Loucy (cell line): ENCODE measurements around the gene ARRDC2.

Source experiments
- CTCF ChIP-seq: fragments of 200-600 bp; sonication (generic); conservative IDR thresholded peaks from 2 replicates; pipeline ENCODE4 v1.5.1; 2014; ENCODE audit warnings: mild to moderate bottlenecking, antibody characterized with exemption, low read length
- EZH2phosphoT487 ChIP-seq: fragments of 200-600 bp; IDR thresholded peaks from 2 replicates; pipeline ENCODE4 v1.6.1; 2018; ENCODE audit warnings: antibody characterized with exemption, mild to moderate bottlenecking, moderate library complexity, borderline replicate concordance

DNA sequence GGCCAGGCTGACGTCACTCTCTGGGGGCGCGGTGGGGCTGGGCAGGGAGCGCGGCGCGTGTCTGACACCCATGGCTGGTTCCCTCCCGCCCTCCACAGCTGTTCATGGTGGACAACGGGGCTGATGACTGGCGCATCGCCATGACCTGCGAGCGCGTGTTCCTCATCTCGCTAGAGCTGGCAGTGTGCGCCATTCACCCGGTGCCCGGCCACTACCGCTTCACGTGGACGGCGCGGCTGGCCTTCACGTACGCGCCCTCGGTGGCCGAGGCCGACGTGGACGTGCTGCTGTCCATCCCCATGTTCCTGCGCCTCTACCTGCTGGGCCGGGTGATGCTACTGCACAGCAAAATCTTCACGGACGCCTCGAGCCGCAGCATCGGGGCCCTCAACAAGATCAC lies 26.4 kb upstream of the ARRDC2 start:
- TF ChIP-seq CTCF (no peak), EZH2phosphoT487 (no peak)
